Adrenal gland (tissue), 12 donors: Measurements from ENCODE around the gene OCLN. TPM values are rescaled to one million over a fixed set of nuclear protein-coding genes. Genes with fewer than 3 reads are reported as not detected.

Source experiments
- DNase-seq, 7 donors: peaks; one replicate each; pipeline ENCODE4 v3.0.0-alpha.2; 2019 to 2020
- H3K27ac ChIP-seq, 5 donors: fragments of 200-600 bp; sonication (generic) in 4 of 5; 1 replicate in 3 of 5; 2 replicates in 2 of 5; pipeline versions ENCODE4 v1.5.1 to v1.8.0; 2016 to 2020; ENCODE audit warnings: mild to moderate bottlenecking in 1 of 5
- H3K27me3 ChIP-seq: fragments of 200-600 bp; 2 replicates; pipeline ENCODE4 v1.8.0; 2021
- H3K36me3 ChIP-seq, 2 donors: fragments of 200-600 bp; replicated peaks in 1 of 2; 1 replicate in 1 of 2; 2 replicates in 1 of 2; pipeline versions ENCODE4 v1.5.1 to v1.8.0; 2018 to 2022
- H3K4me1 ChIP-seq, 2 donors: fragments of 200-600 bp; replicated peaks in 1 of 2; 1 replicate in 1 of 2; 2 replicates in 1 of 2; pipeline versions ENCODE4 v1.5.1 to v1.8.0; 2018 to 2021
- H3K4me3 ChIP-seq, 4 donors: fragments of 200-600 bp; sonication (generic) in 3 of 4; one replicate each; pipeline ENCODE4 v1.5.1; 2016 to 2018
- H3K9me3 ChIP-seq, 3 donors: fragments of 200-600 bp; sonication (generic) in 1 of 3; replicated peaks in 1 of 3; 1 replicate in 2 of 3; 2 replicates in 1 of 3; pipeline versions ENCODE4 v1.5.1 to v1.8.0; 2016 to 2021
- POLR2A ChIP-seq, 2 donors: fragments of 450-650 bp; IDR thresholded peaks; one replicate each; pipeline ENCODE4 v1.6.1; 2017; ENCODE audit warnings: antibody characterized with exemption in 2 of 2, mild to moderate bottlenecking in 2 of 2, moderate library complexity in 1 of 2
- WGBS, 4 donors: extraction: QIAGEN DNeasy Blood & Tissue Kit in 2 of 4; methylation state at CpG; one replicate each; pipeline versions ENCODE4 v1.1.5 to v1.1.7; 2013 to 2017; 5-methylcytosine and 5-hydroxymethylcytosine counted together
- intact Hi-C, 2 donors: fragments of 100-400 bp; cut with DNase I; formaldehyde crosslinking; loops; one replicate each; pipeline versions ENCODE4 v1.14.1 to v1.15.0; 2022 to 2023
- polyA plus RNA-seq, 3 donors: library from polyadenylated mRNA; stranded (reverse); fragments of 200-250 nt in 2 of 3; fragments of 350-450 nt in 1 of 3; fragmentation: Illumina TruSeq in 1 of 3; extraction: RNeasy Lipid Tissue Mini Kit (QIAGEN cat#74804) in 1 of 3; gene quantifications; one replicate each; pipeline ENCODE4 v1.2.3, GENCODE V29; 2013 to 2014
- total RNA-seq, 9 donors: library from RNA; depleted of rRNA in 4 of 9; stranded (reverse); fragments of >200 nt in 4 of 9; fragments of 120-200 nt in 1 of 9; fragmentation: NEBNext Ultra II Directional in 1 of 9; extraction: Animal tissue kit (Norgen Biotek cat#: 25700) in 1 of 9; gene quantifications; one replicate each; pipeline versions ENCODE4 v1.1.0 to v1.2.4, GENCODE V29; 2013 to 2023
- TF ChIP-seq, protein P1 (sequence below), 6 experiments: fragments of 450-650 bp in 4 of 6; fragments of 200-600 bp in 2 of 6; sonication (generic) in 1 of 6; IDR thresholded peaks; 1 replicate in 5 of 6; 2 replicates in 1 of 6; pipeline versions ENCODE4 v1.5.1 to v1.8.0; 2016 to 2021; ENCODE audit warnings: antibody characterized with exemption in 6 of 6, mild to moderate bottlenecking in 2 of 6, moderate library complexity in 1 of 6
- donor health status: healthy with polysubstance abuse.
- donor health status: Bipolar disorder and iron deficiency.
- donor health status: DM: yes; HTN: yes; CAD: no.
- donor health status: DM: no; HTN: no; CAD: no.
- donor health status: DM: no; HTN: no; CAD: no.
- donor health status: DM: yes; HTN: yes; CAD: no.

OCLN gene
- total and polyA plus RNA-seq, 12 donors, result 0.16 to 8.8 (median 1.0) TPM

DNA sequence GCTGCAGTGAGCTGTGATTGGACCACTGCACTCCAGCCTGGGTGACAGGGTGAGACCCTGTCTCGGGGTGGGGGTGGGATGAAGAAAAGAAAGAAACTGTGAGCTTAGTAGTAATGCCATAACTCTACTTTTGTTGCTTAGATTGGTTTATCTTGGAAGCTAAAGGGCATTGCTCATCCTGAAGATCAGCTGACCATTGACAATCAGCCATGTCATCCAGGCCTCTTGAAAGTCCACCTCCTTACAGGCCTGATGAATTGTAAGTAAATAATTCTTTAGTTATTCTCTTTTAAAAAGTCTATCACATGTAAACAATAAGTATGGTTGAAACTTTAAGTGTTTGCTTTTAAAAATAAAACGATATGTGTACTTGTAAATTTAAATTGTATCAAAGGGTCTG is 11.4 kb downstream of the OCLN start:
- Histone ChIP-seq H3K27ac (no peak overlapping the region), H3K36me3 (no peaks in the 10 kb centered on the region), H3K27me3 (no peaks in the 10 kb centered on the region), H3K9me3 (no peaks in the 10 kb centered on the region), H3K4me1 (no peaks in the 10 kb centered on the region), H3K4me3 (no peak overlapping the region)
- 70 to 88% (median 76%) methylated on average over 2 of the region's 2 CpGs for WGBS, 4 donors
- no peak for DNase-seq
- intact Hi-C loops, result no loop called here
- TF ChIP-seq, protein P1, sequence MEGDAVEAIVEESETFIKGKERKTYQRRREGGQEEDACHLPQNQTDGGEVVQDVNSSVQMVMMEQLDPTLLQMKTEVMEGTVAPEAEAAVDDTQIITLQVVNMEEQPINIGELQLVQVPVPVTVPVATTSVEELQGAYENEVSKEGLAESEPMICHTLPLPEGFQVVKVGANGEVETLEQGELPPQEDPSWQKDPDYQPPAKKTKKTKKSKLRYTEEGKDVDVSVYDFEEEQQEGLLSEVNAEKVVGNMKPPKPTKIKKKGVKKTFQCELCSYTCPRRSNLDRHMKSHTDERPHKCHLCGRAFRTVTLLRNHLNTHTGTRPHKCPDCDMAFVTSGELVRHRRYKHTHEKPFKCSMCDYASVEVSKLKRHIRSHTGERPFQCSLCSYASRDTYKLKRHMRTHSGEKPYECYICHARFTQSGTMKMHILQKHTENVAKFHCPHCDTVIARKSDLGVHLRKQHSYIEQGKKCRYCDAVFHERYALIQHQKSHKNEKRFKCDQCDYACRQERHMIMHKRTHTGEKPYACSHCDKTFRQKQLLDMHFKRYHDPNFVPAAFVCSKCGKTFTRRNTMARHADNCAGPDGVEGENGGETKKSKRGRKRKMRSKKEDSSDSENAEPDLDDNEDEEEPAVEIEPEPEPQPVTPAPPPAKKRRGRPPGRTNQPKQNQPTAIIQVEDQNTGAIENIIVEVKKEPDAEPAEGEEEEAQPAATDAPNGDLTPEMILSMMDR (IDR thresholded peaks at IDR 0.05), result no peak
- no peak for TF ChIP-seq POLR2A (IDR thresholded peaks at IDR 0.05)

DNA sequence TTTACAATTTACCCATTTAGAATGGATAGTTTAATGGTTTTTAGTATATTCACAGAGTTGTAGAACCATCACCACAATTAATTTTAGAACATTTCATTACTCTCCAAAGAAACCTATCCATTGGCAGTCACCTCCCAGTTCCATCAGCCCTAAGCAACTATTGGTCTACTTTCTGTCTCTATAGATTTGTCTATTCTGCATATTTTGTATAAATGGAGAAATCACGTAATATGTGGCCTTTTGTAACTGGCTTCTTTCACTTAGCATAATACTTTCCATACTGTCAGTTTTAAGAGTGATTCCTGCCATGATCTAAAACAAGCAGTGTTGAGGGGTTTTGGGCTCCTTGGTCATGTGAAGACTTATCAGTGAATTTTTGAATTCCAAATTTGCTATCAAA is 12.7 kb downstream of the OCLN start:
- no peaks in the 10 kb centered on the region for H3K4me1 ChIP-seq
- H3K27ac ChIP-seq, result no peak overlapping the region
- no peak overlapping the region for H3K4me3 ChIP-seq
- H3K9me3 ChIP-seq, result no peaks in the 10 kb centered on the region
- intact Hi-C loops, result no loop called here
- 86 to 100% (median 97%) methylated on average over 1 of the region's 1 CpG for WGBS, 4 donors
- DNase-seq, result no peak
- no peak for TF ChIP-seq POLR2A (IDR thresholded peaks at IDR 0.05)
- TF ChIP-seq, protein P1 (IDR thresholded peaks at IDR 0.05), result no peak
- no peaks in the 10 kb centered on the region for H3K36me3 ChIP-seq
- H3K27me3 ChIP-seq, result no peaks in the 10 kb centered on the region

DNA sequence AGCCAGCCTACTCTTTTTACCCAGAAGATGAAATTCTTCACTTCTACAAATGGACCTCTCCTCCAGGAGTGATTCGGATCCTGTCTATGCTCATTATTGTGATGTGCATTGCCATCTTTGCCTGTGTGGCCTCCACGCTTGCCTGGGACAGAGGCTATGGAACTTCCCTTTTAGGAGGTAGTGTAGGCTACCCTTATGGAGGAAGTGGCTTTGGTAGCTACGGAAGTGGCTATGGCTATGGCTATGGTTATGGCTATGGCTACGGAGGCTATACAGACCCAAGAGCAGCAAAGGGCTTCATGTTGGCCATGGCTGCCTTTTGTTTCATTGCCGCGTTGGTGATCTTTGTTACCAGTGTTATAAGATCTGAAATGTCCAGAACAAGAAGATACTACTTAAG is 16.6 kb downstream of the OCLN start:
- no peak for DNase-seq
- intact Hi-C loops, result no loop called here
- Histone ChIP-seq H3K27me3 (no peaks in the 10 kb centered on the region), H3K36me3 (no peaks in the 10 kb centered on the region), H3K9me3 (no peaks in the 10 kb centered on the region), H3K27ac (no peak overlapping the region), H3K4me1 (no peaks in the 10 kb centered on the region), H3K4me3 (no peak overlapping the region)
- WGBS, 4 donors, result 81 to 96% (median 87%) methylated on average over 6 of the region's 6 CpGs
- no peak for TF ChIP-seq POLR2A (IDR thresholded peaks at IDR 0.05)
- TF ChIP-seq, protein P1 (IDR thresholded peaks at IDR 0.05), result no peak

DNA sequence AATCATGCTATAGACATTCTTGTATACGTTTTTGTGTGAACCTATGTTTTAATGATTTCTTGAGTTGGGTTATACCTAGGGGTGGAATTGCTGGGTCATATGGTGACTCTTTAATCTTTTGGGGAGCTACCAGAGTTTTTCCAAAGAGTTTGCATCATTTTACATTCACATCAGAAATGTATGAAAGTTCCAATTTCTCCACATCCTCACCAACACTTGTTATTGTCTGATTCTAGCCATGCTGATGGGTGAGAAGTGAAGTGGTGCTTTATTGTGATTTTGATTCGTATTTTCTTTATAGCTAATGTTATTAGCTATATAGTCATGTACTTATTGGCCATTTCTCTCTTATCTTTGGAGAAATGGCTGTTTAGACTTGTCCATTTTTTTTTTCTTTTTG is 18.1 kb downstream of the OCLN start:
- intact Hi-C loops, result no loop called here
- H3K4me1 ChIP-seq, result no peaks in the 10 kb centered on the region

More for the DNA sequence above, 18.1 kb downstream of the OCLN start:
- Histone ChIP-seq H3K9me3 (no peaks in the 10 kb centered on the region), H3K36me3 (no peaks in the 10 kb centered on the region), H3K4me3 (no peak overlapping the region), H3K27me3 (no peaks in the 10 kb centered on the region), H3K27ac (no peak overlapping the region)
- no peak for DNase-seq
- TF ChIP-seq POLR2A (IDR thresholded peaks at IDR 0.05), result no peak
- TF ChIP-seq, protein P1 (IDR thresholded peaks at IDR 0.05), result no peak
- WGBS, 4 donors, result 61 to 79% (median 72%) methylated on average over 2 of the region's 2 CpGs
